ENCODE results near the gene COP1.
"Not testable (repeated sequence)": the region's sequence is repeated elsewhere in the genome, so short reads cannot be mapped to it uniquely, and the experiment has no call there.

The COP1 gene

GRCh38 chr1:176033881-176034280 is 173.2 kb downstream of the COP1 start:
- no peak for DNase-seq (ENCODE audit: low read depth, low spot score)

DNA sequence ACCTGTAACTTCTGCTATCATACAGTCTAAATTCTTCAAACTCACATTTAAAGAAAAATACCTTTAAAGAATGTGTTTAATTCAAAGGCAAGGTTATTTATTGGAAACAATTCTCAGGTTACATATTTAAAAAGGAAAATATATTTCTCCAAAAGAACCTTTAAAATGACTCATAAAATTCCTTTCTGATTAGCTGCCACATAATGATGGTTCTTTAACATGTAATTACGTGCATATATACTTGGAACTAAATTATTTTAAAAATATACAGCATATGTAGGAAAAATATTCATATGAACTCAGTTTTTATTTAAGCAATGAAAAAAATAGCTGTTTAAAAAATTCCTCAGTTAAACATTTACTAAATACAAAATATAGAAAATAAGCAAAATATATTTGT is 173.6 kb downstream of the COP1 start:
- no peak for DNase-seq (ENCODE audit: low read depth, low spot score)

- DNase-seq (ENCODE audit: low read depth, low spot score) = no peak
Observed at GRCh38 chr1:176032040-176032645, 174.9 kb downstream of the COP1 start.

GRCh38 chr1:176029609-176030008 is 177.5 kb downstream of the COP1 start:
- DNase-seq (ENCODE audit: low read depth, low spot score) = no peak

- DNase-seq (ENCODE audit: low read depth, low spot score) = no peak
Observed at GRCh38 chr1:176029155-176029554, 177.9 kb downstream of the COP1 start.

DNA sequence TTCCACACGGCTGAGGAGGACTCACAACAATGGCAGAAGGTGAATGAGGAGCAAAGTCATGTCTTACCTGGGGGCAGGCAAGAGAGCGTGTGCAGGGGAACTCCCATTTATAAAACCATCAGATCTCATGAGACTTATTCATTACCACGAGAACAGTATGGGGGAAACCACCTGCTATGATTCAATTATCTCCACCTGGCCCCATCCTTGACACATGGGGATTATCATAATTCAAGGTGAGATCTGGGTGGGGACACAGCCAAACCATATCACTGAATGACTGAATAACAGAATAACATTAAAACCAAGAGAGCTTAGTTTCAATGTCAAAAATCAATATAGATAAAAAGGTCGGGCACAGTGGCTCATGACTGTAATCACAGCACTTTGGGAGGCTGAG is 179.2 kb downstream of the COP1 start:
- DNase-seq (ENCODE audit: low read depth, low spot score) = not testable (repeated sequence)

DNA sequence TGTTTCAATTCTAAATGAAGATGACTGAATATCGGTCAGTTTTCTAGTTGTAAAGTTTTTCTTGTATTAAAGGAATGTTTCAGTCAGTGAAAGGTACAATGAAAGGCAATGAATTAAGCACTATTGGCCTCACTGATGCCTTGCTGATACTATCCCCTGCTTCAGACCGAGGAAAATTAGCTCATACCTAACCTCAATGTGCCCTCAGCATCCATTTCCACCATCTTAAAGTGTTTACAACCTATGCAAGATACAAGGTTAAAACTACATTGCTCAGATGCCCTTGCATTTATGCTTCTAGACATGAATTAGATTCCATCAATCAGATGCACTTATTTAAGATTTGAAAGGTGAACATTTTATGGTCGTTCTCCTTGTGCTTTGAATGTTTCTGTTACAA is 184.5 kb downstream of the COP1 start:
- no peak for DNase-seq (ENCODE audit: low read depth, low spot score)

- no peak for DNase-seq (ENCODE audit: low read depth, low spot score)
Observed at GRCh38 chr1:176017722-176018121, 189.4 kb downstream of the COP1 start.

GRCh38 chr1:176009951-176010350 is 197.1 kb downstream of the COP1 start:
- no peak for DNase-seq (ENCODE audit: low read depth, low spot score)

- DNase-seq (ENCODE audit: low read depth, low spot score) = not testable (repeated sequence)
Observed at GRCh38 chr1:176007756-176008389, 199.2 kb downstream of the COP1 start.

- not testable (repeated sequence) for DNase-seq (ENCODE audit: low read depth, low spot score)
Observed at GRCh38 chr1:175994660-175995059, 212.4 kb downstream of the COP1 start.

- not testable (repeated sequence) for DNase-seq (ENCODE audit: low read depth, low spot score)
Observed at GRCh38 chr1:175992825-175993224, 214.3 kb downstream of the COP1 start.

- not testable (repeated sequence) for DNase-seq (ENCODE audit: low read depth, low spot score)
Observed at GRCh38 chr1:175992202-175992601, 214.9 kb downstream of the COP1 start.

- DNase-seq (ENCODE audit: low read depth, low spot score) = no peak
Observed at GRCh38 chr1:175984813-175985212, 222.3 kb downstream of the COP1 start.

- no peak for DNase-seq (ENCODE audit: low read depth, low spot score)
Observed at GRCh38 chr1:175984057-175984812, 222.9 kb downstream of the COP1 start.

DNA sequence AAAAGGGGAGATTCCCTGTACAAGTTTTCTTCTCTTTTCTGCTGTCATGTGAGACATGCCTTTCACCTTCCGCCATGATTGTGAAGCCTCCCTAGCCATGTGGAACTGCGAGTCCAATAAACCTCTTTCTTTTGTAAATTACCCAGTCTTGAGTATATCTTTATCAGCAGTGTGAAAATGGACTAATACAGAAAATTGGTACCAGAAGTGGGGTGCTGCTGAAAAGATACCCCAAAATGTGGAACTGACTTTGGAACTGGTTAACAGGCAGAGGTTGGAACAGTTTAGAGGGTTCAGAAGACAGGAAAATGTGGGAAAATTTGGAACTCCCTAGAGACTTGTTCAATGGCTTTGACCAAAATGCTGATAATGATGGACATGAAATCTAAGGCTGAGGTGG is 223.7 kb downstream of the COP1 start:
- not testable (repeated sequence) for DNase-seq (ENCODE audit: low read depth, low spot score)

DNA sequence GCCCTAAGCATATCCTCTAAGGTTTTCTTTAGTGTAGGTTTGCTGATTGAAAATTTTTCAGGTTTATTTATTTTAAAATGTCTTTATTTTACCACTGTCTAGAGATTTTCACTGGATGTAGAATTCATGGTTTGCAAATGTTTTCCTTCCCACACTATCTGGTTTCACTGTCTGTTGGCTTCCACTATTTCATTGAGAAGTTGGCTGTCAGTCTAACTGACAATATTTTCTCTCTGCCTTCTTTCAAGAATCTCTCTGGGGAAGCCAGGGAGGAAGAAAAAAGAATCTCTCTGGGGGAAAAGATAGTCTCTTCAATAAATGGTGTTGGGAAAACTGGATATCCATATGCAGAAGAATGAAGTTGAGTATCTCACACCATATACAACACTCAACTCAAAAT is 226.0 kb downstream of the COP1 start:
- DNase-seq (ENCODE audit: low read depth, low spot score) = no peak

- DNase-seq (ENCODE audit: low read depth, low spot score) = no peak
Observed at GRCh38 chr1:175978926-175979325, 228.2 kb downstream of the COP1 start.

- DNase-seq (ENCODE audit: low read depth, low spot score) = no peak
Observed at GRCh38 chr1:175978476-175978875, 228.6 kb downstream of the COP1 start.

DNA sequence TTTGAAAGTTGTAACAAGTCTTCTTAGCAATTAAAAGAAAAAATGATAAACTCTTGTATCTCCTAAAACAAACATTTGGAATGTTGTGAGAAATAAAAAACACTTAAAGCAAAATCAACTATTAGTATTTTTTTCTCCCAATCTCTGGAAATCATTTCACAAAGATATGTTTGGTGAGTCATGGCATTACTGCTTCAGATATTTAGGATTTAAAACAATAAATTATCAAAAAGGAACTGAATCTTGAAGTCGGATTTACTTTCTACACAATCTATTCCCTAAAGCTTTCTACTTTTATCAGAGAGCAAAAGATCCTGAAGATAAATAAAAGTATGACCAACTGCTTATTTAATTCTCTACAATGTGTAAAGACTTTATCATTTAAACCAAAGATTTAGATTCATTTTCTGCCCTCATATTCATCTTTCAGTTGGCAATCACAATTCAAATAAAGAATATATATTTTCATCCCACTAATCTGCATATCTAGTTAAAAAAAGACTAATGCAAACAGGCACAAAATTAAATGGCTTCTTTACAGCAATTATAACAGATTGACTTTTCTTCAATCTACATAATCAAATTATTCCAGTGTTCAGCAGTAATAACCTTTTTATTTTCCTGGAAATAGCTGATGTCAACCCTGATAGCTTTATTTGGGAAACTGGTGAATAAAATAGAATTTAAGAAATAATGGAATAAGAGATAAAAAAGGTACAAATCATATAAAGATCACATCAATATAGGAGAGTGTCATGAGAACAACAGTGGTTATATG is 230.0 kb downstream of the COP1 start:
- DNase-seq (ENCODE audit: low read depth, low spot score) = no peak

- DNase-seq (ENCODE audit: low read depth, low spot score) = no peak
Observed at GRCh38 chr1:175969231-175969630, 237.9 kb downstream of the COP1 start.
